HepG2 (cell line): ENCODE measurements around the gene ACSL5. TPM values are rescaled to one million over a fixed set of nuclear protein-coding genes. Genes with fewer than 3 reads are reported as not detected.

Source experiments
- ARID5B ChIP-seq: IDR thresholded peaks from 2 replicates; pipeline ENCODE4 v1.4.0; 2020; ENCODE audit warnings: mild to moderate bottlenecking, missing genetic modification reagents
- ATF7 ChIP-seq, 2 experiments: fragments of 450-650 bp in 1 of 2; sonication (generic) in 1 of 2; formaldehyde crosslinking in 1 of 2; IDR thresholded peaks; 2 replicates each; pipeline versions ENCODE4 v1.4.0 to v1.6.1; 2016 to 2020; ENCODE audit warnings: antibody characterized with exemption in 1 of 2, mild to moderate bottlenecking in 1 of 2, missing genetic modification reagents in 1 of 2
- CEBPZ ChIP-seq: IDR thresholded peaks from 2 replicates; pipeline ENCODE4 v1.6.1; 2012; ENCODE audit warnings: low read length, improper control_type of control experiment
- GABPA ChIP-seq, 2 experiments: IDR thresholded peaks; 2 replicates each; pipeline ENCODE4 v1.6.1; 2011 to 2016; ENCODE audit warnings: low read depth in 2 of 2, low read length in 1 of 2, missing biosample characterization in 1 of 2, missing genetic modification characterization in 1 of 2
- GRHL1 ChIP-seq: sonication (generic); formaldehyde crosslinking; conservative IDR thresholded peaks from 2 replicates; pipeline ENCODE4 v1.8.0; 2022; ENCODE audit warnings: missing genetic modification reagents
- HNF4G ChIP-seq, 2 experiments: sonication (generic) in 1 of 2; formaldehyde crosslinking in 1 of 2; IDR thresholded peaks; 2 replicates each; pipeline versions ENCODE4 v1.4.0 to v1.6.1; 2011 to 2020; ENCODE audit warnings: borderline replicate concordance in 2 of 2, low read depth in 2 of 2, mild to moderate bottlenecking in 2 of 2, low read length in 1 of 2, missing genetic modification reagents in 1 of 2, moderate library complexity in 1 of 2
- IRF1 ChIP-seq: sonication (generic); formaldehyde crosslinking; IDR thresholded peaks from 2 replicates; pipeline ENCODE4 v1.4.0; 2020; ENCODE audit warnings: low read depth, mild to moderate bottlenecking, missing genetic modification reagents
- JARID2 ChIP-seq: sonication (generic); formaldehyde crosslinking; IDR thresholded peaks from 2 replicates; pipeline ENCODE4 v1.8.1; 2023; ENCODE audit warnings: missing genetic modification reagents, inconsistent platforms; ENCODE audit not compliant: insufficient replicate concordance
- JDP2 ChIP-seq: sonication (generic); formaldehyde crosslinking; IDR thresholded peaks from 2 replicates; pipeline ENCODE4 v1.8.1; 2022; ENCODE audit warnings: missing genetic modification reagents, borderline replicate concordance
- NCOA5 ChIP-seq: sonication (generic); formaldehyde crosslinking; IDR thresholded peaks from 2 replicates; pipeline ENCODE4 v1.4.0; 2020; ENCODE audit warnings: missing genetic modification reagents
- POGK ChIP-seq: sonication (generic); formaldehyde crosslinking; conservative IDR thresholded peaks from 2 replicates; pipeline ENCODE4 v1.8.0; 2022; ENCODE audit warnings: mild to moderate bottlenecking, moderate library complexity, missing genetic modification reagents
- RCOR2 ChIP-seq: IDR thresholded peaks from 2 replicates; pipeline ENCODE4 v1.6.1; 2016; ENCODE audit warnings: missing biosample characterization, missing genetic modification reagents
- THYN1 ChIP-seq: sonication (generic); formaldehyde crosslinking; IDR thresholded peaks from 2 replicates; pipeline ENCODE4 v1.8.1; 2023; ENCODE audit warnings: low read depth, mild to moderate bottlenecking, moderate library complexity, missing genetic modification reagents, borderline replicate concordance
- ZNF207 ChIP-seq: fragments of 450-650 bp; IDR thresholded peaks from 2 replicates; pipeline ENCODE4 v1.6.1; 2016; ENCODE audit warnings: antibody characterized with exemption, borderline replicate concordance
- ZNF703 ChIP-seq: sonication (generic); formaldehyde crosslinking; IDR thresholded peaks from 2 replicates; pipeline ENCODE4 v1.5.1; 2020; ENCODE audit warnings: missing genetic modification reagents, mild to moderate bottlenecking, moderate library complexity, borderline replicate concordance
- ZSCAN9 ChIP-seq: IDR thresholded peaks from 2 replicates; pipeline ENCODE4 v1.6.1; 2016; ENCODE audit warnings: borderline replicate concordance
- polyA plus RNA-seq, 8 experiments: library from polyadenylated mRNA; depleted of rRNA in 3 of 8; stranded (reverse) in 7 of 8; unstranded in 1 of 8; fragments of >200 nt; fragmentation: Illumina TruSeq in 4 of 8; extraction: Trizol in 4 of 8; gene quantifications; 2 replicates each; pipeline versions ENCODE4 v1.2.1 to v1.2.3, GENCODE V29; 2011 to 2016; ENCODE audit warnings: low read depth in 4 of 8, missing spikeins in 1 of 8, mixed read lengths in 1 of 8; ENCODE audit not compliant: insufficient read depth in 1 of 8
- total RNA-seq, 5 experiments: library from RNA; depleted of rRNA; stranded (reverse); fragments of >200 nt; fragmentation: Illumina TruSeq; extraction: Trizol; gene quantifications; 2 replicates each; pipeline ENCODE4 v1.2.3, GENCODE V29; 2016; ENCODE audit warnings: low read depth in 1 of 5

The ACSL5 gene
- total and polyA plus RNA-seq, 2 of the 13 experiments (the other 11 are each of a cell fraction or from before 2014, with no cell fraction given), result 56.4 to 82.5 TPM

- TF ChIP-seq IRF1 (CRISPR knock-in tag), result no peak
- TF ChIP-seq HNF4G (IDR thresholded peaks at IDR 0.05; ENCODE audit: borderline replicate concordance, low read depth, low read length), result peak; percentile 90
- TF ChIP-seq HNF4G (CRISPR knock-in tag; IDR thresholded peaks at IDR 0.05; ENCODE audit: borderline replicate concordance, low read depth), result peak; percentile 46; the same call in 1 of the 2 replicates
- TF ChIP-seq ZNF207, result no peak
- TF ChIP-seq POGK (CRISPR knock-in tag), result no peak
- no peak for TF ChIP-seq ATF7 (IDR thresholded peaks at IDR 0.05)
- no peak for TF ChIP-seq ATF7 (CRISPR knock-in tag; IDR thresholded peaks at IDR 0.05)
- no peak for TF ChIP-seq CEBPZ
- TF ChIP-seq JARID2 (CRISPR knock-in tag), result no peak
- no peak for TF ChIP-seq GABPA (IDR thresholded peaks at IDR 0.05; ENCODE audit: low read depth, low read length)
- TF ChIP-seq GABPA (CRISPR knock-in tag; IDR thresholded peaks at IDR 0.05; ENCODE audit: low read depth), result no peak
- no peak for TF ChIP-seq GRHL1 (CRISPR knock-in tag)
- TF ChIP-seq NCOA5, result no peak
- no peak for TF ChIP-seq THYN1 (CRISPR knock-in tag)
- TF ChIP-seq JDP2 (CRISPR knock-in tag), result no peak
- no peak for TF ChIP-seq ZNF703 (CRISPR knock-in tag)
- no peak for TF ChIP-seq RCOR2 (CRISPR knock-in tag)
- no peak for TF ChIP-seq ZSCAN9 (CRISPR knock-in tag)
- TF ChIP-seq ARID5B (CRISPR knock-in tag), result peak; percentile 89
These were observed 8.9 kb upstream of the ACSL5 start (continued) for GRCh38 chr10:112365014-112365432.
